Sigmoid colon (tissue), 7 donors: ENCODE data around the gene CCDC187. TPM values are rescaled to one million over a fixed set of nuclear protein-coding genes. Genes with fewer than 3 reads are reported as not detected.

Source experiments
- DNase-seq: peaks from one replicate; pipeline ENCODE4 v3.0.0-alpha.2; 2019
- H3K27ac ChIP-seq, 4 donors: fragments of 200-600 bp; sonication (generic); one replicate each; pipeline ENCODE4 v1.5.1; 2016 to 2019; ENCODE audit warnings: mild to moderate bottlenecking in 1 of 4
- H3K27me3 ChIP-seq, 3 donors: fragments of 200-600 bp; sonication (generic); one replicate each; pipeline ENCODE4 v1.5.1; 2019; ENCODE audit warnings: mild to moderate bottlenecking in 1 of 3
- H3K36me3 ChIP-seq, 4 donors: fragments of 200-600 bp; sonication (generic); one replicate each; pipeline ENCODE4 v1.5.1; 2016 to 2019
- H3K4me1 ChIP-seq, 4 donors: fragments of 200-600 bp; sonication (generic); one replicate each; pipeline ENCODE4 v1.5.1; 2017 to 2019
- H3K4me3 ChIP-seq, 4 donors: fragments of 200-600 bp; sonication (generic); one replicate each; pipeline ENCODE4 v1.5.1; 2017 to 2019; ENCODE audit warnings: mild to moderate bottlenecking in 2 of 4, moderate library complexity in 1 of 4
- H3K9me3 ChIP-seq, 4 donors: fragments of 200-600 bp in 3 of 4; sonication (generic) in 3 of 4; one replicate each; pipeline versions ENCODE4 v1.5.1 to v1.6.1; 2013 to 2019
- EP300 ChIP-seq, 4 donors: sonication (generic); formaldehyde crosslinking; IDR thresholded peaks; one replicate each; pipeline ENCODE4 v1.6.1; 2017; ENCODE audit warnings: antibody characterized with exemption in 4 of 4
- POLR2A ChIP-seq, 2 donors: fragments of 450-650 bp; IDR thresholded peaks; one replicate each; pipeline ENCODE4 v1.6.1; 2016; ENCODE audit warnings: antibody characterized with exemption in 2 of 2, mild to moderate bottlenecking in 2 of 2, moderate library complexity in 2 of 2
- POLR2AphosphoS5 ChIP-seq, 4 donors: sonication (generic); formaldehyde crosslinking; IDR thresholded peaks; one replicate each; pipeline ENCODE4 v1.6.1; 2017; ENCODE audit warnings: antibody characterized with exemption in 4 of 4
- WGBS, 2 donors: extraction: QIAGEN DNeasy Blood & Tissue Kit; methylation state at CpG; one replicate each; pipeline ENCODE4 v1.1.7; 2013; 5-methylcytosine and 5-hydroxymethylcytosine counted together
- intact Hi-C: fragments of 100-400 bp; cut with DNase I; formaldehyde crosslinking; loops from one replicate; pipeline ENCODE4 v1.15.1; 2023
- polyA plus RNA-seq, 3 donors: library from polyadenylated mRNA; stranded (reverse); fragments of 200-250 nt; gene quantifications; one replicate each; pipeline ENCODE4 v1.2.3, GENCODE V29; 2013
- total RNA-seq, 4 donors: library from RNA; depleted of rRNA; stranded (reverse); fragments of >200 nt; gene quantifications; one replicate each; pipeline ENCODE4 v1.1.0, GENCODE V29; 2016
- TF ChIP-seq, protein P1 (sequence below), 4 experiments: fragments of 450-650 bp in 3 of 4; fragments of 200-600 bp in 1 of 4; IDR thresholded peaks; one replicate each; pipeline ENCODE4 v1.5.1; 2016 to 2019; ENCODE audit warnings: antibody characterized with exemption in 4 of 4, mild to moderate bottlenecking in 3 of 4, moderate library complexity in 2 of 4
- donor health status: healthy with polysubstance abuse.
- donor health status: Bipolar disorder and iron deficiency.
- donor health status: healthy.

The CCDC187 gene
- total and polyA plus RNA-seq, 7 donors: 0.32 TPM; not detected in 6

DNA sequence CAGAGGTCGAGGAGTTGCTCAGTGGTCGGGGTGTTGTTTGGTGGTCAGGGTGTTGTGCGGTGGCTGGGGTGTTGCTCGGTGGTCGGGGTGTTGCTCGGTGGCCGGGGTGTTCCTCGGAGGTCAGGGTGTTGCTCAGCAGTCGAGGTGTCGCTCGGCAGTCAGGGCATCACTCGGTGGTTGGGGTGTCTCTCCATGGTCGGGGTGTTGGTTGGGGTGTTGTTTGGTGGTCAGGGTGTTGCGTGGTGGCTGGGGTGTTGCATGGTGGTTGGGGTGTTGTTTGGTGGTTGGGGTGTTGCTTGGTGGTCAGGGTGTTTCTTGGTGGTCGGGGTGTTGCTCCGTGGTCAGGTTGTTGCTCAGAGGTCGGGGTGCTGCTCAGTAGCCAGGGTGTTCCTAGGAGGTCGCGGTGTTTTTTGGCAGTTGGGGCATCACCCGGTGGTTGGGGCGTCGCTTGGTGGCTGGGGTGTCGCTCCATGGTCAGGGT is 12.4 kb upstream of the CCDC187 start:
- Histone ChIP-seq H3K27ac (no peak overlapping the region), H3K36me3 (no peaks in the 10 kb centered on the region), H3K4me1 (no peaks in the 10 kb centered on the region), H3K4me3 (no peak overlapping the region), H3K27me3 (peaks cover 3 to 13% (median 5%) of the 10 kb centered on the region in 3 donors), H3K9me3 (no peaks in the 10 kb centered on the region)
- 88 to 93% methylated on average over 23 of the region's 23 CpGs for WGBS, 2 donors
- TF ChIP-seq, protein P1, sequence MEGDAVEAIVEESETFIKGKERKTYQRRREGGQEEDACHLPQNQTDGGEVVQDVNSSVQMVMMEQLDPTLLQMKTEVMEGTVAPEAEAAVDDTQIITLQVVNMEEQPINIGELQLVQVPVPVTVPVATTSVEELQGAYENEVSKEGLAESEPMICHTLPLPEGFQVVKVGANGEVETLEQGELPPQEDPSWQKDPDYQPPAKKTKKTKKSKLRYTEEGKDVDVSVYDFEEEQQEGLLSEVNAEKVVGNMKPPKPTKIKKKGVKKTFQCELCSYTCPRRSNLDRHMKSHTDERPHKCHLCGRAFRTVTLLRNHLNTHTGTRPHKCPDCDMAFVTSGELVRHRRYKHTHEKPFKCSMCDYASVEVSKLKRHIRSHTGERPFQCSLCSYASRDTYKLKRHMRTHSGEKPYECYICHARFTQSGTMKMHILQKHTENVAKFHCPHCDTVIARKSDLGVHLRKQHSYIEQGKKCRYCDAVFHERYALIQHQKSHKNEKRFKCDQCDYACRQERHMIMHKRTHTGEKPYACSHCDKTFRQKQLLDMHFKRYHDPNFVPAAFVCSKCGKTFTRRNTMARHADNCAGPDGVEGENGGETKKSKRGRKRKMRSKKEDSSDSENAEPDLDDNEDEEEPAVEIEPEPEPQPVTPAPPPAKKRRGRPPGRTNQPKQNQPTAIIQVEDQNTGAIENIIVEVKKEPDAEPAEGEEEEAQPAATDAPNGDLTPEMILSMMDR (IDR thresholded peaks at IDR 0.05): no peak
- TF ChIP-seq POLR2AphosphoS5 (IDR thresholded peaks at IDR 0.05): no peak
- no peak for TF ChIP-seq POLR2A (IDR thresholded peaks at IDR 0.05)
- TF ChIP-seq EP300 (IDR thresholded peaks at IDR 0.05): no peak
- no peak for DNase-seq
- intact Hi-C loops: no loop called here

DNA sequence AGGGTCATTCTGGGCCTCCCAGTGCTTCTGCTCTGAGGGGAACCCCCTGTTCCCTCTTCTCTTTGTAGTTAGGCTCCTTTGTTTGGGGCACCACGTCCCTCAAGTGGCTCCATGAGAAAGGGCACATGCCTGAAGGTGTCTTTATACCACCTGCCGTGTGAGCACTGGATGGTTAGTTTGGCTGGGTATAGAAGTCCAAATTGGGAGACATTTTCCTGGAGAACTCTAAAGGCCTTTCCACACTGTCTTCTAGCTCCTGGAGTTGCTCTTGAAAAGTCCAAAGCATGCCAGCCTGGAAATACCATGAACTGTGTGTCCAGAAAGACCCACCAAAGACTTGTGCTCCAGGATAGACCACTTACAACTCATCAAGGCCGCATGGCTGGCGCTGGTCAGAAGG is 11.1 kb upstream of the CCDC187 start:
- intact Hi-C loops: no loop called here
- Histone ChIP-seq H3K9me3 (no peaks in the 10 kb centered on the region), H3K4me1 (no peaks in the 10 kb centered on the region), H3K36me3 (no peaks in the 10 kb centered on the region), H3K4me3 (no peak overlapping the region), H3K27me3 (peaks cover 7 to 27% (median 18%) of the 10 kb centered on the region in 3 donors), H3K27ac (no peak overlapping the region)
- no peak for TF ChIP-seq EP300 (IDR thresholded peaks at IDR 0.05)
- TF ChIP-seq, protein P1 (IDR thresholded peaks at IDR 0.05): no peak
- no peak for TF ChIP-seq POLR2A (IDR thresholded peaks at IDR 0.05)
- no peak for TF ChIP-seq POLR2AphosphoS5 (IDR thresholded peaks at IDR 0.05)
- WGBS, 2 donors: 86 to 87% methylated on average over 4 of the region's 4 CpGs
- no peak for DNase-seq

DNA sequence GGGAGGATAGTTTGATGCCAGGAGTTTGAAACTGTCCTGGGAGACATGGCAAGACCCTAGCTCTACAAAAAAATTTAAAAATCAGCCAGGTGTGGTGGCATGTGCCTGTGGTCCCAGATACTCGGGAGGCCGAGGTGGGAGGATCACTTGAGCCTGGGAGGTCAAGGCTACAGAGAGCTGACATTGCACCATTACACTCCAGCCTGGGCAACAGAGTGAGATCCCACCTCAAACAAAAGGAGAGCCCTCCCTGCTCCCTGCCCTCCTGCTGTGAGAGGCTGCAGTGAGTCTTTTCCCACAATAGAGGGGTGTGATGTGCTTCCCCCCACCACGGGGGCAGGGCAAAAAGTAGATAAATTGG is 10.1 kb upstream of the CCDC187 start:
- DNase-seq: no peak
- TF ChIP-seq POLR2AphosphoS5 (IDR thresholded peaks at IDR 0.05): no peak
- TF ChIP-seq, protein P1 (IDR thresholded peaks at IDR 0.05): no peak
- no peak for TF ChIP-seq EP300 (IDR thresholded peaks at IDR 0.05)
- no peak for TF ChIP-seq POLR2A (IDR thresholded peaks at IDR 0.05)
- Histone ChIP-seq H3K27me3 (peaks cover 11 to 36% (median 23%) of the 10 kb centered on the region in 3 donors), H3K27ac (no peak overlapping the region), H3K4me3 (no peak overlapping the region), H3K9me3 (no peaks in the 10 kb centered on the region), H3K36me3 (no peaks in the 10 kb centered on the region), H3K4me1 (no peaks in the 10 kb centered on the region)
- intact Hi-C loops: no loop called here
- WGBS, 2 donors: 78 to 93% methylated on average over 3 of the region's 3 CpGs

DNA sequence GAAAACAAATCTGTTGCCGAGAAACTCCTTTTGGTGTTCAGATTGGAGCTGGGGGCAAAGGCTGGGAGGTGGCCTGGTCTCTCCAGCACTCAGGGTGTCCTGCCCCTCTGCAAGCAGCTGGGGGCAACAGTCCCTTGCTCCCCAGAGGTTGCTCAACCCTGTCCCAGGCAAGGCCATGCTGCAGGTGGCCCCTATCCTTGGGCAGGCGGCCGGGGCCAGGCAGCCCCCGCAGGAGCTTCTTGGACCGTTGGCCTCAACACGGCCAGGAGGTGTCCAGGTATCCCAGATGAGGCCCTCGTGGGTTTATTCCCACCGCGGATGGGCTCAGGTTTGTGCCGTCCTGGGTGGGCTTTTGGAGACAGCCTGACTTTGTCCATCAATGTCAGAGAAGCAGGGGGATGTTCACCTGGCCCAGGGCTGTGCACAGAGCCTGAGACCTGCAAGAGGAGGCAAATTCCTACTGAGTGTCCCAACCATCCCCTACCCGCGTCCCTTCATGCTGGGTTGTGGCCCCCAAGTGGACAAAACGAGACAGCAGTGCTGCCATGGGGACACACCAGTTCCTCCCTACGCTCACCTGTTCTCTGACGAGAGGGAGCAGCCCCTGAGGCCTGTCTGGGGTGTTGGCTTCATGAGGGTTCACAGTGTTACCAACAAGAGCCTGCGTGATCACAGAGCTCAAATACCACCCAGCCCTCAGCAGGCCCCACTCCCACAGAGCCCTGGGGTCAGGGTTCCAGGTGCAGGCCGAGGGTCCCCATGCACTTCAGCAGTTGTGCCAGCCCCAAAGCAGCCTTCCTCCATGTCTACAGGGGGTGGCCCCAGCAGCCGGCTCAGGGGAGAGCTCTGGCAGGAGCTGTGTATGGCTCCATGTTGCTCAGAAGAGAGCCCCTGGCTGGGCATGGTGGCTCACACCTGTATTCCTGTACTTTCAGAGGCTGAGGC is 9.5 kb upstream of the CCDC187 start:
- intact Hi-C loops: no loop called here
- no peak for DNase-seq
- Histone ChIP-seq H3K36me3 (no peaks in the 10 kb centered on the region), H3K4me1 (no peaks in the 10 kb centered on the region), H3K27ac (no peak overlapping the region), H3K4me3 (no peak overlapping the region), H3K27me3 (peaks cover 11 to 43% (median 25%) of the 10 kb centered on the region in 3 donors), H3K9me3 (no peaks in the 10 kb centered on the region)
- TF ChIP-seq, protein P1 (IDR thresholded peaks at IDR 0.05): no peak
- TF ChIP-seq POLR2AphosphoS5 (IDR thresholded peaks at IDR 0.05) (no peak), EP300 (IDR thresholded peaks at IDR 0.05) (no peak), POLR2A (IDR thresholded peaks at IDR 0.05) (no peak)
- WGBS, 2 donors: 86% methylated on average over 18 of the region's 18 CpGs
